K562 (cell line): ENCODE measurements around the gene SLC12A9. TPM values are rescaled to one million over a fixed set of nuclear protein-coding genes. Genes with fewer than 3 reads are reported as not detected.

ENCODE experiments used
- ARID2 ChIP-seq: fragments of 450-650 bp; IDR thresholded peaks from 2 replicates; pipeline ENCODE4 v1.6.1; 2017; ENCODE audit warnings: antibody characterized with exemption, mild to moderate bottlenecking
- EHMT2 ChIP-seq: fragments of 450-650 bp; IDR thresholded peaks from 2 replicates; pipeline ENCODE4 v1.6.1; 2018; ENCODE audit warnings: antibody characterized with exemption
- EZH2 ChIP-seq: IDR thresholded peaks from 2 replicates; pipeline ENCODE4 v1.6.1; 2012; ENCODE audit warnings: low read depth, mild to moderate bottlenecking, inconsistent platforms, low read length, borderline replicate concordance
- GATAD2A ChIP-seq: fragments of 450-650 bp; IDR thresholded peaks from 2 replicates; pipeline ENCODE4 v1.6.1; 2017
- HES1 ChIP-seq: fragments of 450-650 bp; IDR thresholded peaks from 2 replicates; pipeline ENCODE4 v1.6.1; 2016; ENCODE audit warnings: low read depth, mild to moderate bottlenecking, moderate library complexity
- HMGN3 ChIP-seq: IDR thresholded peaks from 2 replicates; pipeline ENCODE4 v1.6.1; 2011; ENCODE audit warnings: borderline replicate concordance, low read depth, mild to moderate bottlenecking, mixed read lengths, low read length; ENCODE audit not compliant: insufficient read length; ENCODE audit errors: extremely low read depth
- MBD1 ChIP-seq: fragments of 250-450 bp; sonication (Bioruptor Pico); IDR thresholded peaks from 2 replicates; pipeline ENCODE4 v1.8.0; 2022; ENCODE audit warnings: inconsistent platforms
- MEF2D ChIP-seq: conservative IDR thresholded peaks from 2 replicates; pipeline ENCODE4 v1.6.1; 2016; ENCODE audit warnings: low read depth, missing genetic modification characterization, missing compliant biosample characterization
- MLLT1 ChIP-seq, 2 experiments: fragments of 450-650 bp; IDR thresholded peaks; 2 replicates each; pipeline ENCODE4 v1.6.1; 2016
- PRMT5 ChIP-seq: sonication (generic); formaldehyde crosslinking; IDR thresholded peaks from 2 replicates; pipeline ENCODE4 v1.5.0; 2020; ENCODE audit warnings: missing genetic modification reagents
- RBM17 ChIP-seq: fragments of 200-400 bp; formaldehyde crosslinking; IDR thresholded peaks from 2 replicates; pipeline ENCODE4 v1.6.1; 2017; ENCODE audit warnings: low read depth, mild to moderate bottlenecking, low read length, borderline replicate concordance
- RREB1 ChIP-seq: fragments of 250-450 bp; sonication (Bioruptor Pico); IDR thresholded peaks from 2 replicates; pipeline ENCODE4 v1.4.0; 2020
- SLC30A9 ChIP-seq: fragments of 250-450 bp; sonication (Bioruptor Pico); IDR thresholded peaks from 2 replicates; pipeline ENCODE4 v1.8.0; 2022; ENCODE audit warnings: mild to moderate bottlenecking, moderate library complexity
- ZNF263 ChIP-seq: sonication (generic); formaldehyde crosslinking; IDR thresholded peaks from 2 replicates; pipeline ENCODE4 v1.8.0; 2022; ENCODE audit warnings: mild to moderate bottlenecking, missing genetic modification reagents, borderline replicate concordance
- ZNF764 ChIP-seq: fragments of 250-450 bp; sonication (Bioruptor Pico); IDR thresholded peaks from 2 replicates; pipeline ENCODE4 v1.4.0; 2020; ENCODE audit warnings: low read depth, mild to moderate bottlenecking, moderate library complexity
- ZNF785 ChIP-seq: fragments of 250-450 bp; sonication (Bioruptor Pico); IDR thresholded peaks from 2 replicates; pipeline ENCODE4 v1.4.0; 2020; ENCODE audit warnings: mild to moderate bottlenecking
- polyA plus RNA-seq, 8 experiments: library from polyadenylated mRNA; depleted of rRNA in 4 of 8; stranded (reverse) in 5 of 8; unstranded in 3 of 8; fragments of >200 nt; fragmentation: Nextera tagmentation in 2 of 8; fragmentation: Illumina TruSeq in 1 of 8; extraction: Ambion mirVana in 2 of 8; extraction: Trizol in 1 of 8; gene quantifications; 2 replicates each; pipeline versions ENCODE4 v1.2.1 to v1.2.3, GENCODE V29; 2011 to 2014; ENCODE audit warnings: inconsistent platforms in 1 of 8, missing spikeins in 1 of 8
- total RNA-seq, 7 experiments: library from RNA; depleted of rRNA in 6 of 7; stranded (reverse); fragments of >200 nt in 6 of 7; fragmentation: Illumina TruSeq in 2 of 7; extraction: Trizol in 2 of 7; gene quantifications; 2 replicates each; pipeline versions ENCODE4 v1.2.1 to v1.2.3, GENCODE V29; 2011 to 2021; ENCODE audit warnings: low replicate concordance in 1 of 7
- TF ChIP-seq, protein P1 (sequence below): fragments of 250-450 bp; sonication (Bioruptor Pico); IDR thresholded peaks from 2 replicates; pipeline ENCODE4 v1.5.0; 2021

SLC12A9 gene
- total and polyA plus RNA-seq, 9 of the 15 experiments (the other 6 are each of a cell fraction or from before 2014, with no cell fraction given): 0.06 to 20.2 (median 10.7) TPM

DNA sequence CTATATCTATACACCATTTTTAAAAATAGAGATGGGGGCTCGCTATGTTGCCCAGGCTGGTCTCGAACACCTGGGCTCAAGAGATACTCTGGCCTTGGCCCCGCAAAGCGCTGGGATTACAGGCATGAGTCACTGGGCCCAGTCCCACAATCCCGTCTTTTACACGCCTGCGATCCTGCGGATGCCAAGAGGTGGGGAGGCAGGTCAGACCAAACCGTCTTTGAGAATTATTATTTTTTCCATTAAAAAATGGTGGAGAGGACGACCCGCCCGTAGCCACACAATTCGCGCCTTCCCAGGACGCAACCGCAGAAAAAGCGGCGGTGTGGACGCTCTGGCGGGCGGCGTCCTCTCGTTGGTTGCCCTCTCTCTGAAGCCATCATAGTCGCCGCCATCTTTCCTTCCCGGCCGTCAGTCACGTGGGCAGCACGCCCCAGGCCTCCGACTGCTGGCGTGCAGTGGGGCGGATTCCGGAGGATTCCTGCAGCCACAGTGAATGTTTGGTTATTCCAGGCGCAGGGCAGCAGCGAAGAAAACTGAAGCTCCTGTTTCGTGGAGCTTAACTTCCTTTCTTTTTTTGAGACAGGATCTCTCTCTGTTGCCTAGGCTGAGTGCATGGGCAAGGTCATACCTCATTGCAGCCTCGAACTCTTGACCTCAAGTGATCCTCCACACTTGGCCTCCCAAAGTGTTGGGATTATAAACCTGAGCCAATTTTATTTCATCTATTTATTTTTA is 15.2 kb upstream of the SLC12A9 start (continued):
- peak; percentile 61 to 89; a peak in 3 of 4 replicates for TF ChIP-seq MLLT1 (IDR thresholded peaks at IDR 0.05)
- no peak for TF ChIP-seq MEF2D (tag)
- TF ChIP-seq, protein P1, sequence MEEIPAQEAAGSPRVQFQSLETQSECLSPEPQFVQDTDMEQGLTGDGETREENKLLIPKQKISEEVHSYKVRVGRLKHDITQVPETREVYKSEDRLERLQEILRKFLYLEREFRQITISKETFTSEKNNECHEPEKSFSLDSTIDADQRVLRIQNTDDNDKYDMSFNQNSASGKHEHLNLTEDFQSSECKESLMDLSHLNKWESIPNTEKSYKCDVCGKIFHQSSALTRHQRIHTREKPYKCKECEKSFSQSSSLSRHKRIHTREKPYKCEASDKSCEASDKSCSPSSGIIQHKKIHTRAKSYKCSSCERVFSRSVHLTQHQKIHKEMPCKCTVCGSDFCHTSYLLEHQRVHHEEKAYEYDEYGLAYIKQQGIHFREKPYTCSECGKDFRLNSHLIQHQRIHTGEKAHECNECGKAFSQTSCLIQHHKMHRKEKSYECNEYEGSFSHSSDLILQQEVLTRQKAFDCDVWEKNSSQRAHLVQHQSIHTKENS (CRISPR knock-in tag): no peak
- no peak for TF ChIP-seq GATAD2A
- no peak for TF ChIP-seq MBD1 (CRISPR knock-in tag)
- TF ChIP-seq RBM17: no peak
- no peak for TF ChIP-seq SLC30A9 (CRISPR knock-in tag)
- no peak for TF ChIP-seq EZH2
- TF ChIP-seq EHMT2: no peak
- peak; percentile 76; the same call in 1 of the 2 replicates for TF ChIP-seq ZNF764 (CRISPR knock-in tag)
- TF ChIP-seq ZNF263 (CRISPR knock-in tag): peak; percentile 48; the same call in 1 of the 2 replicates
- no peak for TF ChIP-seq ARID2
- TF ChIP-seq PRMT5 (CRISPR knock-in tag): no peak
- peak; percentile 68; the same call in 1 of the 2 replicates for TF ChIP-seq HES1
- TF ChIP-seq HMGN3: peak; percentile 68
- no peak for TF ChIP-seq ZNF785
- TF ChIP-seq RREB1: no peak
